SK-N-SH treated with all-trans-retinoic acid at 6 μM for 48 hours (cell line): ENCODE results near the gene FAM78B.

Source experiments
- CREB5 ChIP-seq: fragments of 250-450 bp; sonication (Bioruptor Pico); IDR thresholded peaks from 2 replicates; pipeline ENCODE4 v1.5.1; 2020; ENCODE audit warnings: low read depth, mild to moderate bottlenecking, moderate library complexity
- CSRNP3 ChIP-seq: fragments of 250-450 bp; sonication (Bioruptor Pico); IDR thresholded peaks from 2 replicates; pipeline ENCODE4 v1.5.1; 2021; ENCODE audit warnings: mild to moderate bottlenecking, moderate library complexity
- RARB ChIP-seq: fragments of 250-450 bp; sonication (Bioruptor Pico); IDR thresholded peaks from 2 replicates; pipeline ENCODE4 v1.8.0; 2021; ENCODE audit warnings: mild to moderate bottlenecking, moderate library complexity
- SNAI2 ChIP-seq: fragments of 250-450 bp; sonication (Bioruptor Pico); IDR thresholded peaks from 2 replicates; pipeline ENCODE4 v1.5.0; 2020; ENCODE audit warnings: mild to moderate bottlenecking, moderate library complexity
- TCF4 ChIP-seq: fragments of 250-450 bp; sonication (Bioruptor Pico); IDR thresholded peaks from 2 replicates; pipeline ENCODE4 v1.8.0; 2021; ENCODE audit warnings: mild to moderate bottlenecking, moderate library complexity, borderline replicate concordance
- ZFP3 ChIP-seq: fragments of 250-450 bp; sonication (Bioruptor Pico); IDR thresholded peaks from 2 replicates; pipeline ENCODE4 v1.5.0; 2020; ENCODE audit warnings: mild to moderate bottlenecking, moderate library complexity
- ZFP30 ChIP-seq: fragments of 450-650 bp; formaldehyde crosslinking; IDR thresholded peaks from 2 replicates; pipeline ENCODE4 v1.5.0; 2022; ENCODE audit warnings: mild to moderate bottlenecking, moderate library complexity

- TF ChIP-seq ZFP3 (CRISPR knock-in tag) (no peak), CSRNP3 (CRISPR knock-in tag) (no peak), RARB (CRISPR knock-in tag) (no peak), SNAI2 (CRISPR knock-in tag) (no peak), CREB5 (CRISPR knock-in tag) (no peak), TCF4 (no peak), ZFP30 (CRISPR knock-in tag) (no peak)
These were observed 55.4 kb downstream of the FAM78B start for GRCh38 chr1:166111430-166111829.
